ENCODE data around the gene ABCB8.
"Not testable (repeated sequence)": the region's sequence is repeated elsewhere in the genome, so short reads cannot be mapped to it uniquely, and the experiment has no call there.

The ABCB8 gene

GRCh38 chr7:151014950-151015349 lies 13.3 kb upstream of the ABCB8 start:
- no peak for DNase-seq (ENCODE audit: low read depth)

- no peak for DNase-seq (ENCODE audit: low read depth)
Measured at GRCh38 chr7:151015967-151016366, 12.3 kb upstream of the ABCB8 start.

DNA sequence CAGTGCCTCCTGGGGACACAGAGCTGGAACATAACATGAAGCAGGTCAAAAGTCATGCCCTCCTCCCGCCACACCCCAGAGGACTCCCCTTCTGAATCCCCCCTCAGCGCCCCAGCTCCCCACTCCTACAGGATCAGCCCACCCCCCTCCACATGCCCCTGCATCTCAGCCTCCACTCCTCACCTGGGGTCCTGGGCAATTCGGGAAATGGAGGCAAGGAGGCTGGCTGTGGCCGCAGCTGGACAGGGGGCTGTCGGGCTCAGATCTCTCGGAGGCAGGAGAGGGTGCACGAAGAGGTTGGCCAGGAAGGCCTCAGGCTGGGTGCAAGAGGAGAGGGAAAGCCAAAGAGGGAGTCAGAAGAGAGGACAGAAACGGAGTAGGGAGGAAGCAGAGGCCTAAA lies 11.7 kb upstream of the ABCB8 start:
- DNase-seq (ENCODE audit: low read depth) = no peak

DNA sequence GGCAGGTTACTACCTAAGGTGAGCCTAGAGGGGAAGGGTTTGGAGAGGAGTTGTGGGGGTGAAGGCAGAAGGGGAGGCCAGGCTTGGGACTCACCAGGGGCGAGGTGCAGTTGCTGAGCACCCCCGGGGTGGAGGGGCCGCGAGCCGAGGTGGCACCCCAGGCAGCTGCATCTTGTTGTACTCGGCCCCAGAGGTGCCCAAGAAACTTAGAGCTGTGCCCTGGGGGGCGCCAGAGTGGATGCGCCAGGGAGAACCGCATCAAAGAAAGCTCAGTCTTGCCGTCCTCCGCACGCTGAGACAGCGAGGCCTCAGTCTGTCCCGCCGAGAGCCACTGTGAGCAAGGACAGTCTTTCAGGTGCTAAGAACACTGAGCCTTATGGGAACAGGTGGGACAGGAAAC lies 11.3 kb upstream of the ABCB8 start:
- DNase-seq (ENCODE audit: low read depth) = no peak

GRCh38 chr7:151017370-151017952 lies 10.8 kb upstream of the ABCB8 start:
- no peak for DNase-seq (ENCODE audit: low read depth)

- peak; percentile 42 for DNase-seq (ENCODE audit: low read depth)
Measured at GRCh38 chr7:151017953-151018420, 10.3 kb upstream of the ABCB8 start.

DNA sequence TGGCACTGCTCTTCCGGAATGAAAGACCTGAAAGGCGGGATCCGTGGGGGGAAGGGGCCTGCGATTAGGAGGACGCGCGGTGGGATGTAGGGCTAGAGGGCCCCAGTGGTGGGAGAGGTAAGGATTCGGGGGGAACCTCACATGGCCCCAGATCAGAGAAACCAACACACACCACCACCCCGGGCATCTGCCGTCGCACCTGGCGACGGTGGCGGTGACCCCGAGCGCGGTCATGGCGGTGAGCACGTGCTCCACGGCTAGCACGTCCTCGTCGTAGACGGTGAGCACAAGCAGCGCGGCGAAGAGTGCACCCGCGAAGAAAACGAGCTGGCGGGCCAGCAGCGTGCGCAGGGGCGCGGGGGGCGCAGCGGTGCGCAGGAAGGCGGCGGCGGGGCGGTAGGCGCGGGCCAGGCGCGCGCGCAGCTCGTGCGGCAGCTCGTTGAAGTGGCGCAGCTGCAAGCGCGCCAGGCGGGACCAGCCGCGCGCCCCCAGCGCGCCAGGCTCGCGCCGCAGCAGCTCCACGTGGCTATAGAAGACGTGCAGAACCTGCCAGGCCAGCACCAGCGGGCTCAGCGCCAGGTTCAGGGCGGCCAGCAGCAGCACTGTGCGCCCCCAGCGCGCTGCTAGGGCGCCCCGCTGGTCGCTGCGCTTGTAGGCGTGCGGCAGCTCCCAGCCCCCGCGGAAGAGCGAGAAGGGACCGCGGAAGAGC lies 9.7 kb upstream of the ABCB8 start:
- DNase-seq (ENCODE audit: low read depth) = peak; percentile 23

- DNase-seq (ENCODE audit: low read depth) = no peak
Measured at GRCh38 chr7:151019130-151019447, 9.2 kb upstream of the ABCB8 start.

- DNase-seq (ENCODE audit: low read depth) = no peak
Measured at GRCh38 chr7:151020231-151020630, 8.0 kb upstream of the ABCB8 start.

- DNase-seq (ENCODE audit: low read depth) = no peak
Measured at GRCh38 chr7:151023232-151023631, 5.0 kb upstream of the ABCB8 start.

GRCh38 chr7:151024435-151025056 lies 3.7 kb upstream of the ABCB8 start, which contains the start of gene ATG9B:
Gene ATG9B (minus strand): TSS chr7:151024494. CDS start chr7:151024423, 71 bp downstream.
- DNase-seq (ENCODE audit: low read depth) = no peak

GRCh38 chr7:151025924-151026671 lies 2.2 kb upstream of the ABCB8 start:
- peak; percentile 40 for DNase-seq (ENCODE audit: low read depth)

DNA sequence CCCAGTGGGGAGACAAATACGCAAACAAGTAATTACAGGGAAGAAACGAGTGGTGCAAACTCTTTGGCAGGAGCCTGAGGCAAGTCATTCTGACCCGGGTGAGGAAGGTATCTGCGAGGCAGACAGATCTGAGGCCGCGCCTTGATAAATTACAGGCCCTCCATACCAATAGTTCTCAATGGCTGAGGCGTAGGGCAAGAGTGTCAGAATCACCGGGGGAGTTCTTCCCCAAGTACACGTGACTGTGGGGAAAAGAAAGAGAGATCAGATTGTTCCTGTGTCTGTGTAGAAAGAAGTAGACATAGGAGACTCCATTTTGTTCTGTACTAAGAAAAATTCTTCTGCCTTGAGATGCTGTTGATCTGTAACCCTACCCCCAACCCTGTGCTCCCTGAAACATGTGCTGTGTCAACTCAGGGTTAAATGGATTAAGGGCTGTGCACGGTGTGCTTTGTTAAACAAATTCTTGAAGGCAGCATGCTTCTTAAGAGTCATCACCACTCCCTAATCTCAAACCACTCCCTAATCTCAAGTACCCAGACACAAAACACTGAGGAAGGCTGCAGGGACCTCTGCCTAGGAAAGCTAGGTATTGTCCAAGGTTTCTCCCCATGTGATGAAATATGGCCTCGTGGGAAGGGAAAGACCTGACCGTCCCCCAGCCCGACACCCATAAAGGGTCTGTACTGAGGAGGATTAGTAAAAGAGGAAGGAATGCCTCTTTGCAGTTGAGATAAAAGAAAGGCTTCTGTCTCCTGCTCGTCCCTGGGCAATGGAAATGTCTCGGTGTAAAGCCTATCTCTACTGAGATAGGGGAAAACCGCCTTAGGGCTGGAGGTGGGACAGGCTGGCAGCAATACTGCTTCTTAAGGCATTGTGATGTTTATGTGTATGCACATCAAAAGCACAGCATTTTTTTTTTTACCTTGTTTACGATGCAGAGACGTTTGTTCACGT lies 1.2 kb upstream of the ABCB8 start:
- not testable (repeated sequence) for DNase-seq (ENCODE audit: low read depth)

DNA sequence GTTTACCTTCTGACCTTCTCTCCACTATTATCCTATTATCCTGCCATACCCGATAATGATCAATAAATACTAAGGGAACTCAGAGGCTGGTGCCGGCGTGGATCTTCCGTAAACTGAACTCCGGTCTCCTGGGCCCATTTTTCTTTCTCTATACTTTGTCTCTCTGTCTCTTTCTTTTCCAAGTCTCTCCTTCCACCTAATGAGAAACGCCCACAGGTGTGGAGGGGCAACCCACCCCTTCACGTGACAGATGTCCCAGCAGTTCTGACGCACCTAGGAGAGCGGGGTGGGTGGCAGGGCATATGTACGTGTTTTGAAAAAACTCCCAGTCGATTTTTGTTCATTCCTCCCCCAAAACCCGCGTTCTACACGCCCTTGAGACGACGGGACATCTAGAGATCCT lies 521 bp upstream of the ABCB8 start:
- DNase-seq (ENCODE audit: low read depth) = not testable (repeated sequence)

DNA sequence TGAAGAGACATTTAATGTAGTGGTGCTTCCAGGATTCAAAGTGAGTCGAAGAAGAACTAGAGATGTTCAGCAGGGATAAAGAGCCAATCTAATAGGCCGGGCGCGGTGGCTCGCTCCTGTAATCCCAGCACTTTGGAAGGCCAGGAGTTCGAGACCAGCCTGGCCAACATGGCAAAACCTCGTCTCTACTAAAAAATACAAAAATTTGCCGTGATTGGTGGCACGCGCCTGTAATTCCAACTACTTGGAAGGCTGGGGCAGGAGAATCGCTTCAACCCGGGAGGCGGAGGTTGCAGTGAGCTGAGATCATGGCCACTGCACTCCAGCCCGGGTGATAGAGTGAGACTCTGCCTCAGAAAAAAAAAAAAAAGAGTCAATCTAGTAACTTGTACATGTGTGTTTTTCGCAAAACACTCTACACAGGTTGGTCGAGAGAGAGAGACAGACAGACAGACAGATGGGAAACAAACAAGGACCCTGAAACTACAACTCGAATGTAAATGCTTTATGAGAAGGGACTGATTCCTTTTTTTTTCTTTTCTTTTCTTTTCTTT lies 775 bp downstream of the ABCB8 start:
- no peak for DNase-seq (ENCODE audit: low read depth)

DNA sequence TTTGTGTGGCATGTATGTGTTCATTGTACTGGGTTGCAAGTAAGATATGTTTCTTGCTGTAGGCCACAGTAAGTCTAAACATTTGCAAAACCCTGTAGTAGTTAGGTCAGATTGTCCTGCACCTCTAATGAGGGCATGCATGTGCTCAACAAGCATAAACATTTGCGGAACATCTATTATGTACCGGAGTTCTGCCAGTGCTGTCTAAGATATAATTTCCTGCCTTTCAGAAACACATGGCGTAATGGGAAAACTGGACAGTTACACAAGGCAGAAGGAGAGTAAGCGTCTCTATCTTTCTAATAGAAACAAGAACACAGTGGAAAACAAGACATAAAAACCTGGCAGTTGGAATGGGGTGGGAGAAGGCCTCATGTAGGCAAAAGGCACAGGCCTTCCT lies 2.8 kb downstream of the ABCB8 start:
- DNase-seq (ENCODE audit: low read depth) = no peak

GRCh38 chr7:151032936-151033863 lies 5.0 kb downstream of the ABCB8 start:
- DNase-seq (ENCODE audit: low read depth) = no peak

GRCh38 chr7:151033864-151034249 lies 5.6 kb downstream of the ABCB8 start:
- DNase-seq (ENCODE audit: low read depth) = no peak

DNA sequence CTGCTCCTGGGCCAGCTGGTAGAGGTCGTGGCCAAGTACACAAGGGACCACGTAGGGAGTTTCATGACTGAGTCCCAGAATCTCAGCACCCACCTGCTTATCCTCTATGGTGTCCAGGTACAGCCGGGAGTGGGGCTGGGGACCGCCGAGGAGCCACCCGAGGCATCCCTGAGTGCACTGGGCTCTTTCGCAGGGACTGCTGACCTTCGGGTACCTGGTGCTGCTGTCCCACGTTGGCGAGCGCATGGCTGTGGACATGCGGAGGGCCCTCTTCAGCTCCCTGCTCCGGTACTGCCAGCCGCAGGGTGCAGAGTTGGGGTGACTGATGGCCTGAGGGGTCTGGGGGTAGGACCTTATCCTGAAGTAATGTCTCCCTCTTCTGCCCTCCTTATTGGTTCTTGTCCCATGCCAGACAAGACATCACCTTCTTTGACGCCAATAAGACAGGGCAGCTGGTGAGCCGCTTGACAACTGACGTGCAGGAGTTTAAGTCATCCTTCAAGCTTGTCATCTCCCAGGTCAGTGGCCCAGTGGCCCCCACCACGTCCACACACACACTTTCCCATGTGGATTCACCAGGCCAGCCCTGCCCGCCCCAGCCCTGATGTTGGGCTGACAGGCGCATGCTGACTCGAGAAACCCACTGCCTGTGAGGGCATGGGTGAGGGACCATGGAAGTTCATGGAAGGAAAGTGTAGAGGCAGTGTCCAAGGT lies 6.2 kb downstream of the ABCB8 start:
- DNase-seq (ENCODE audit: low read depth) = no peak

Measured in iris pigment epithelial cell (primary cell).